PC-9 (cell line): ENCODE data around the gene IQCN. TPM values are rescaled to one million over a fixed set of nuclear protein-coding genes. Genes with fewer than 3 reads are reported as not detected.
A peak's percentile ranks its signal among the peaks of the same experiment; 100 is the strongest.

Experiments used
- BruUV-seq: library from RNA; stranded (reverse); fragments of 400-500 nt; replicated peaks from 2 replicates; lab custom pipeline; 2021; lab: Mats Ljungman, UMichigan
- CTCF ChIA-PET: fragments of 300-600 bp; sonication (Branson Sonifier 250); formaldehyde crosslinking; loops from one replicate; lab custom pipeline; 2022; ENCODE audit warnings: antibody characterized with exemption; lab: Charles Lee
- POLR2A ChIA-PET: fragments of 300-600 bp; sonication (Branson Sonifier 250); formaldehyde crosslinking; loops from one replicate; lab custom pipeline; 2022; ENCODE audit warnings: antibody characterized with exemption; ENCODE audit not compliant: unreplicated experiment; lab: Charles Lee
- DNase-seq, 2 experiments: peaks; one replicate each; pipeline versions ENCODE4 v3.0.0 to v3.0.0-alpha.2; 2015 to 2022; ENCODE audit warnings: mixed read lengths in 1 of 2
- H2AFZ ChIP-seq: fragments of 200-600 bp; sonication (generic); 2 replicates; pipeline ENCODE4 v1.8.1; 2017; ENCODE audit warnings: antibody characterized with exemption
- H3F3A ChIP-seq: fragments of 200-600 bp; sonication (generic); 2 replicates; pipeline ENCODE4 v1.8.1; 2017; ENCODE audit warnings: antibody characterized with exemption, mild to moderate bottlenecking, low read depth; ENCODE audit not compliant: insufficient read depth
- H3K27ac ChIP-seq: fragments of 200-600 bp; sonication (generic); 2 replicates; pipeline ENCODE4 v1.6.1; 2016; ENCODE audit warnings: mixed run types
- H3K27me3 ChIP-seq: fragments of 200-600 bp; sonication (generic); 2 replicates; pipeline ENCODE4 v1.6.1; 2016; ENCODE audit warnings: low read depth, mixed run types; ENCODE audit not compliant: insufficient read depth
- H3K36me3 ChIP-seq: fragments of 200-600 bp; sonication (generic); 2 replicates; pipeline ENCODE4 v1.6.1; 2016; ENCODE audit warnings: low read depth, mixed run types
- H3K4me1 ChIP-seq: fragments of 200-600 bp; sonication (generic); replicated peaks from 2 replicates; pipeline ENCODE4 v1.6.1; 2016; ENCODE audit warnings: mixed run types; ENCODE audit not compliant: insufficient read depth
- H3K4me2 ChIP-seq: fragments of 200-600 bp; sonication (generic); 2 replicates; pipeline ENCODE4 v1.6.1; 2017; ENCODE audit warnings: mixed run types
- H3K4me3 ChIP-seq: fragments of 200-600 bp; sonication (generic); 2 replicates; pipeline ENCODE4 v1.6.1; 2016; ENCODE audit warnings: mixed run types
- H3K79me2 ChIP-seq: fragments of 200-600 bp; sonication (generic); 2 replicates; pipeline ENCODE4 v1.6.1; 2017; ENCODE audit warnings: low read depth, mixed run types
- H3K9me2 ChIP-seq: fragments of 200-600 bp; sonication (generic); 2 replicates; pipeline ENCODE4 v1.8.1; 2017; ENCODE audit warnings: mild to moderate bottlenecking; ENCODE audit not compliant: insufficient read depth
- H3K9me3 ChIP-seq: fragments of 200-600 bp; sonication (generic); 2 replicates; pipeline ENCODE4 v1.8.1; 2016; ENCODE audit warnings: low read depth; ENCODE audit not compliant: insufficient read depth
- H4K20me1 ChIP-seq: fragments of 200-600 bp; sonication (generic); 2 replicates; pipeline ENCODE4 v1.8.1; 2017; ENCODE audit not compliant: insufficient read depth
- CTCF ChIP-seq: fragments of 200-600 bp; sonication (generic); conservative IDR thresholded peaks from 2 replicates; pipeline ENCODE4 v1.6.1; 2017; ENCODE audit warnings: mixed run types, antibody characterized with exemption, mild to moderate bottlenecking, moderate library complexity
- EZH2 ChIP-seq: fragments of 200-600 bp; sonication (generic); IDR thresholded peaks from 2 replicates; pipeline ENCODE4 v1.8.0; 2017; ENCODE audit warnings: antibody characterized with exemption, low read depth
- intact Hi-C: fragments of 100-400 bp; cut with micrococcal nuclease; formaldehyde crosslinking; loops from one replicate; pipeline ENCODE4 v1.10.0; 2022; ENCODE audit not compliant: unreplicated experiment
- total RNA-seq: library from RNA; stranded (reverse); gene quantifications from 2 replicates; pipeline ENCODE4 v1.2.3, GENCODE V29; 2021

The IQCN gene
- total RNA-seq, 1 experiment from 2014 or later = 7.3 TPM

- TF ChIP-seq EZH2 = no peak
- H3K9me3 ChIP-seq = no peaks in the 10 kb centered on the region
- no peak for DNase-seq
- no peaks in the 10 kb centered on the region for H4K20me1 ChIP-seq
- no TSS peak for BruUV-seq
- H3F3A ChIP-seq = peaks cover 64% of the 10 kb centered on the region
- no peaks in the 10 kb centered on the region for H3K9me2 ChIP-seq
- no peaks in the 10 kb centered on the region; the same call in 1 of the 2 replicates for H3K79me2 ChIP-seq
- peaks cover 56% of the 10 kb centered on the region for H3K4me1 ChIP-seq
- H3K36me3 ChIP-seq = no peaks in the 10 kb centered on the region
- no peak overlapping the region for H2AFZ ChIP-seq
- no peaks in the 10 kb centered on the region for H3K27me3 ChIP-seq
- ChIA-PET POLR2A (interaction anchor here (0.7 to 1.3 kb wide), 2 partner anchors 9 to 20 kb away, joined by 8 to 9 read pairs; partner anchors contain the start of gene JUND), CTCF (interaction anchor here (0.6 to 1.1 kb wide), 3 partner anchors 27 to 117 kb away, joined by 3 to 13 read pairs (median 6); partner anchors contain the start of gene SSBP4)
- peak overlapping the region; percentile 78; the same call in 1 of the 2 replicates for H3K27ac ChIP-seq
- intact Hi-C loops = no loop called here
- no peak overlapping the region for H3K4me2 ChIP-seq
- H3K4me3 ChIP-seq = no peak overlapping the region
Observed at GRCh38 chr19:18301718-18302111, 27.5 kb upstream of the IQCN start.

- ChIA-PET CTCF (interaction anchor here (0.6 to 1.1 kb wide), 3 partner anchors 22 to 118 kb away, joined by 3 to 6 read pairs (median 3); partner anchors contain the start of gene SSBP4), POLR2A (interaction anchor here (0.6 to 1.3 kb wide), 4 partner anchors 8 to 21 kb away, joined by 3 to 9 read pairs (median 6); partner anchors contain the start of gene JUND)
- H3K4me3 ChIP-seq = no peak overlapping the region
- peak overlapping the region; percentile 78 for H3K27ac ChIP-seq
- H3K9me3 ChIP-seq = no peaks in the 10 kb centered on the region
- H3K36me3 ChIP-seq = no peaks in the 10 kb centered on the region
- TF ChIP-seq CTCF (no peak), EZH2 (no peak)
- H2AFZ ChIP-seq = no peak overlapping the region
- H3K4me1 ChIP-seq = peaks cover 56% of the 10 kb centered on the region
- peaks cover 58% of the 10 kb centered on the region for H3F3A ChIP-seq
- H4K20me1 ChIP-seq = no peaks in the 10 kb centered on the region
- no peaks in the 10 kb centered on the region for H3K9me2 ChIP-seq
- BruUV-seq = no TSS peak
- peak; percentile 87 to 92 for DNase-seq
- H3K4me2 ChIP-seq = peak overlapping the region; percentile 36
- H3K79me2 ChIP-seq = no peaks in the 10 kb centered on the region; the same call in 1 of the 2 replicates
- intact Hi-C loops = no loop called here
- no peaks in the 10 kb centered on the region for H3K27me3 ChIP-seq
Observed at GRCh38 chr19:18300930-18301717, 26.9 kb upstream of the IQCN start.

- Histone ChIP-seq H3K9me3 (no peaks in the 10 kb centered on the region), H3K4me1 (peaks cover 47% of the 10 kb centered on the region), H3F3A (peaks cover 48% of the 10 kb centered on the region), H3K27me3 (no peaks in the 10 kb centered on the region), H4K20me1 (no peaks in the 10 kb centered on the region), H3K4me2 (no peak overlapping the region), H3K79me2 (no peaks in the 10 kb centered on the region; the same call in 1 of the 2 replicates), H3K4me3 (no peak overlapping the region), H2AFZ (no peak overlapping the region), H3K9me2 (no peaks in the 10 kb centered on the region), H3K36me3 (no peaks in the 10 kb centered on the region), H3K27ac (no peak overlapping the region)
- CTCF ChIA-PET = no interaction called here
- POLR2A ChIA-PET = no interaction called here
- TF ChIP-seq EZH2 (no peak), CTCF (no peak)
- intact Hi-C loops = no loop called here
- BruUV-seq = no TSS peak
- no peak for DNase-seq
Observed at GRCh38 chr19:18299654-18300053, 25.4 kb upstream of the IQCN start.
